A549 (cell line): ENCODE results near the gene MOV10. TPM values are rescaled to one million over a fixed set of nuclear protein-coding genes. Genes with fewer than 3 reads are reported as not detected.

ENCODE experiments used
- ATAC-seq, 2 experiments: fragments of 200-7000 bp in 1 of 2; fragments of >200 bp in 1 of 2; cut with Nextera tagmentation in 1 of 2; cut with Tn5 transposase in 1 of 2; 3 replicates each; pipeline versions ENCODE4 v1.8.0 to v1.9.1; 2018 to 2020; ENCODE audit warnings: mild to moderate bottlenecking in 1 of 2, moderate library complexity in 1 of 2
- CTCF ChIA-PET: fragments of 300-600 bp; sonication (Branson Sonifier 250); formaldehyde crosslinking; extraction: SDS; loops from one replicate; lab custom pipeline; 2021; ENCODE audit warnings: antibody characterized with exemption, inconsistent platforms; lab: Yijun Ruan, JAX
- POLR2A ChIA-PET: fragments of 350-600 bp; formaldehyde crosslinking; extraction: SDS; loops from one replicate; lab custom pipeline; 2021; ENCODE audit warnings: antibody characterized with exemption, inconsistent platforms; lab: Yijun Ruan, JAX
- DNase-seq, 2 experiments: peaks; one replicate each; pipeline versions ENCODE4 v3.0.0 to v3.0.0-alpha.2; 2011 to 2016; ENCODE audit warnings: low read depth in 1 of 2, low spot score in 1 of 2
- FAIRE-seq: peaks from 2 replicates; lab custom pipeline; 2011; peaks lifted over from hg19 to GRCh38; lab: Jason Lieb, UNC
- H3K27ac ChIP-seq, 2 experiments: fragments of >200 bp; sonication (Bioruptor Twin); formaldehyde crosslinking; 3 replicates each; pipeline ENCODE4 v1.5.1; 2016 to 2017
- H3K4me1 ChIP-seq: fragments of >200 bp; sonication (Bioruptor Twin); formaldehyde crosslinking; 3 replicates; pipeline ENCODE4 v1.6.1; 2016
- H3K4me2 ChIP-seq: fragments of >200 bp; sonication (Bioruptor Twin); formaldehyde crosslinking; 3 replicates; pipeline ENCODE4 v1.6.1; 2016
- H3K4me3 ChIP-seq: fragments of >200 bp; sonication (Bioruptor Twin); formaldehyde crosslinking; 3 replicates; pipeline ENCODE4 v1.5.1; 2016
- H3K9me3 ChIP-seq: fragments of >200 bp; sonication (Bioruptor Twin); formaldehyde crosslinking; 3 replicates; pipeline ENCODE4 v1.6.1; 2016
- BHLHE40 ChIP-seq: IDR thresholded peaks from 2 replicates; pipeline ENCODE4 v1.6.1; 2012; ENCODE audit warnings: low read depth, low read length, inconsistent platforms
- CBX8 ChIP-seq: fragments of 200-600 bp; sonication (generic); IDR thresholded peaks from 2 replicates; pipeline ENCODE4 v1.6.1; 2016
- EP300 ChIP-seq, 2 experiments: fragments of >200 bp; sonication (Bioruptor Twin); formaldehyde crosslinking; IDR thresholded peaks; 2 replicates in 1 of 2; 3 replicates in 1 of 2; pipeline ENCODE4 v1.6.1; 2016 to 2017
- ESRRA ChIP-seq: fragments of 150-350 bp; IDR thresholded peaks from 2 replicates; pipeline ENCODE4 v1.6.1; 2014; ENCODE audit warnings: mild to moderate bottlenecking, low read length, borderline replicate concordance
- FOSB ChIP-seq: fragments of 250-450 bp; sonication (Bioruptor Pico); IDR thresholded peaks from 2 replicates; pipeline ENCODE4 v1.5.0; 2020; ENCODE audit warnings: mild to moderate bottlenecking, moderate library complexity
- FOXS1 ChIP-seq: fragments of 250-450 bp; sonication (Bioruptor Pico); IDR thresholded peaks from 2 replicates; pipeline ENCODE4 v1.5.0; 2020; ENCODE audit warnings: mild to moderate bottlenecking, moderate library complexity
- GATA3 ChIP-seq: IDR thresholded peaks from 2 replicates; pipeline ENCODE4 v1.6.1; 2012; ENCODE audit warnings: borderline replicate concordance
- HDAC2 ChIP-seq: fragments of 200-600 bp; sonication (generic); IDR thresholded peaks from 2 replicates; pipeline ENCODE4 v1.6.1; 2016
- HES2 ChIP-seq: fragments of >200 bp; sonication (Bioruptor Twin); formaldehyde crosslinking; IDR thresholded peaks from 2 replicates; pipeline ENCODE4 v1.6.1; 2016
- HOXA7 ChIP-seq: fragments of 250-450 bp; sonication (Bioruptor Pico); IDR thresholded peaks from 2 replicates; pipeline ENCODE4 v1.5.0; 2020; ENCODE audit warnings: mild to moderate bottlenecking, moderate library complexity
- MAX ChIP-seq: IDR thresholded peaks from 2 replicates; pipeline ENCODE4 v1.6.1; 2012
- NR3C1 ChIP-seq: fragments of >200 bp; sonication (Bioruptor Twin); formaldehyde crosslinking; IDR thresholded peaks from 3 replicates; pipeline ENCODE4 v1.6.1; 2017
- PHF8 ChIP-seq: fragments of 200-600 bp; sonication (generic); IDR thresholded peaks from 2 replicates; pipeline ENCODE4 v1.6.1; 2016; ENCODE audit warnings: low read depth, mild to moderate bottlenecking, antibody characterized with exemption, moderate library complexity, borderline replicate concordance
- POLR2A ChIP-seq: IDR thresholded peaks from 2 replicates; pipeline ENCODE4 v1.6.1; 2012; ENCODE audit warnings: mild to moderate bottlenecking, low read length
- POLR2AphosphoS2 ChIP-seq: conservative IDR thresholded peaks from 2 replicates; pipeline ENCODE4 v1.6.1; 2012; ENCODE audit warnings: low read length, improper control_type of control experiment, inconsistent platforms
- RAD21 ChIP-seq, 2 experiments: fragments of >200 bp in 1 of 2; sonication (Bioruptor Twin) in 1 of 2; formaldehyde crosslinking in 1 of 2; IDR thresholded peaks in 1 of 2; conservative IDR thresholded peaks in 1 of 2; 2 replicates in 1 of 2; 3 replicates in 1 of 2; pipeline ENCODE4 v1.6.1; 2012 to 2018; ENCODE audit warnings: inconsistent platforms in 1 of 2
- REST ChIP-seq: fragments of 200-600 bp; sonication (generic); IDR thresholded peaks from 2 replicates; pipeline ENCODE4 v1.6.1; 2016; ENCODE audit warnings: antibody characterized with exemption, mild to moderate bottlenecking, moderate library complexity
- RNF2 ChIP-seq: fragments of 200-600 bp; sonication (generic); IDR thresholded peaks from 2 replicates; pipeline ENCODE4 v1.6.1; 2016; ENCODE audit warnings: low read depth, mild to moderate bottlenecking, antibody characterized with exemption, moderate library complexity, borderline replicate concordance
- TP53 ChIP-seq: fragments of 250-450 bp; sonication (Bioruptor Pico); IDR thresholded peaks from 2 replicates; pipeline ENCODE4 v1.5.0; 2021; ENCODE audit warnings: mild to moderate bottlenecking, moderate library complexity
- ZC3H11A ChIP-seq: fragments of 450-650 bp; IDR thresholded peaks from 2 replicates; pipeline ENCODE4 v1.6.1; 2014; ENCODE audit warnings: antibody characterized with exemption, mild to moderate bottlenecking
- ZFP36 ChIP-seq: fragments of 450-650 bp; IDR thresholded peaks from 2 replicates; pipeline ENCODE4 v1.6.1; 2014; ENCODE audit warnings: borderline replicate concordance; ENCODE audit not compliant: partially characterized antibody
- WGBS: methylation state at CpG from one replicate; pipeline ENCODE4 v1.1.6; 2017; ENCODE audit errors: missing lambda C conversion rate; 5-methylcytosine and 5-hydroxymethylcytosine counted together
- polyA plus RNA-seq, 4 experiments: library from polyadenylated mRNA; depleted of rRNA in 3 of 4; stranded (reverse); fragments of >200 nt; fragmentation: RNase III in 1 of 4; extraction: RNeasy Plus Mini Kit Qiagen cat#74134 plus additional on column Dnase treatment in 1 of 4; gene quantifications; 2 replicates in 3 of 4; 3 replicates in 1 of 4; pipeline ENCODE4 v1.2.3, GENCODE V29; 2011 to 2017
- TF ChIP-seq, protein P1 (sequence below): IDR thresholded peaks from 2 replicates; pipeline ENCODE4 v1.6.1; 2012; ENCODE audit warnings: low read depth, borderline replicate concordance

Gene MOV10
- polyA plus RNA-seq, 2 of the 4 experiments (the other 2 are of a cell fraction) = 27.3 to 37.3 TPM

DNA sequence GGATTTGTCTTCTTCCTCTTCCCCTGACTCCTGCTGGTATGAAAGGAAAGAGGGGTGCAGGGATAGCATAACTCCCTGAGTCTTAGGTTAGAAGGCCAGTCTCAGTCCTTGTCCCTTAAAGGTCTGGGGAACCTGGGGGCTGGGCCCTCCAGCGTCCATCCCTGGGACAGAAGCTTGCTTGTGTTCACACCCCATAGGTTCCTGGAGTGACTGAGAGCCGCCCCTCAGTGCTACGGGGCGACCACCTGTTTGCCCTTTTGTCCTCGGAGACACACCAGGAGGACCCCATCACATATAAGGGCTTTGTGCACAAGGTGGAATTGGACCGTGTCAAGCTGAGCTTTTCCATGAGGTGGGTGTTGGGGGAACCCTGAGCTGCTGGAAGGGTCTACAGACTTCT is 19.4 kb downstream of the MOV10 start:
- 100% methylated on average over 1 of the region's 6 CpGs for WGBS
- no peak overlapping the region for H3K4me3 ChIP-seq
- peaks cover 6% of the 10 kb centered on the region for H3K4me1 ChIP-seq
- ChIA-PET POLR2A (no interaction called here), CTCF (interaction anchor here (1.2 to 1.6 kb wide), 3 partner anchors 19 to 303 kb away, joined by 3 to 5 read pairs (median 4); partner anchors contain the start of gene MOV10)
- no peak for DNase-seq
- no peaks in the 10 kb centered on the region for H3K9me3 ChIP-seq
- no peak for ATAC-seq
- no peak overlapping the region for H3K27ac ChIP-seq
- FAIRE-seq = no peak
- no peak for TF ChIP-seq RNF2
- TF ChIP-seq TP53 (CRISPR knock-in tag) = no peak
- no peak overlapping the region for H3K4me2 ChIP-seq

DNA sequence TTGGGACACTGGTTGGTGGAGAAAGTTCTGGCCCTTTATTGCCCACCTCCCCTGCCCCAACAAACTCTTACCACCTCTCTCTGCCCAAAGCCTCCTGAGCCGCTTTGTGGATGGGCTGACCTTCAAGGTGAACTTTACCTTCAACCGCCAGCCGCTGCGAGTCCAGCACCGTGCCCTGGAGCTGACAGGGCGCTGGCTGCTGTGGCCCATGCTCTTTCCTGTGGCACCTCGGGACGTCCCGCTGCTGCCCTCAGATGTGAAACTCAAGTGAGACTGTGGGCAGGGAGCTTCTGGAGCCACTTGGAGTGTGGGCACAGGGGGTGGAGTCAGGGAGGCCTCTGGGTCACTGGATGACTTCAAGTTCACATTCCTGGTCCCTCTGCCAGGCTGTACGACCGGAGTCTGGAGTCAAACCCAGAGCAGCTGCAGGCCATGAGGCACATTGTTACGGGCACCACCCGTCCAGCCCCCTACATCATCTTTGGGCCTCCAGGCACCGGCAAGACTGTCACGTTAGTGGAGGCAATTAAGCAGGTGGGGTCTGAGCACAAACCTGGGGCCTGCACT is 20.0 kb downstream of the MOV10 start:
- ATAC-seq = no peak
- 89% methylated on average over 11 of the region's 15 CpGs for WGBS
- Histone ChIP-seq H3K4me2 (no peak overlapping the region), H3K9me3 (no peaks in the 10 kb centered on the region), H3K27ac (no peak overlapping the region), H3K4me1 (peaks cover 12% of the 10 kb centered on the region), H3K4me3 (no peak overlapping the region)
- TF ChIP-seq RAD21 (conservative IDR thresholded peaks at IDR 0.05 in 1 of 2, IDR thresholded peaks at IDR 0.05 in 1 of 2) (no peak), EP300 (IDR thresholded peaks at IDR 0.05) (no peak), ZC3H11A (no peak), MAX (no peak), FOSB (CRISPR knock-in tag) (no peak), POLR2A (no peak), ESRRA (no peak), NR3C1 (no peak), FOXS1 (no peak), RNF2 (no peak), HOXA7 (CRISPR knock-in tag) (no peak), CBX8 (no peak), ZFP36 (no peak), POLR2AphosphoS2 (no peak), GATA3 (no peak)
- TF ChIP-seq, protein P1, sequence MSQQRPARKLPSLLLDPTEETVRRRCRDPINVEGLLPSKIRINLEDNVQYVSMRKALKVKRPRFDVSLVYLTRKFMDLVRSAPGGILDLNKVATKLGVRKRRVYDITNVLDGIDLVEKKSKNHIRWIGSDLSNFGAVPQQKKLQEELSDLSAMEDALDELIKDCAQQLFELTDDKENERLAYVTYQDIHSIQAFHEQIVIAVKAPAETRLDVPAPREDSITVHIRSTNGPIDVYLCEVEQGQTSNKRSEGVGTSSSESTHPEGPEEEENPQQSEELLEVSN = no peak
- CTCF ChIA-PET = interaction anchor here (1.2 to 1.6 kb wide), 3 partner anchors 20 to 304 kb away, joined by 3 to 5 read pairs (median 4); partner anchors contain the start of gene MOV10
- POLR2A ChIA-PET = no interaction called here
- no peak for FAIRE-seq
- no peak for DNase-seq

- peaks cover 21% of the 10 kb centered on the region for H3K4me1 ChIP-seq
- H3K27ac ChIP-seq = no peak overlapping the region
- ATAC-seq (no peak), DNase-seq (no peak), FAIRE-seq (no peak)
- TF ChIP-seq PHF8 = no peak
- no peak for TF ChIP-seq BHLHE40
- TF ChIP-seq NR3C1 = no peak
- no peak for TF ChIP-seq REST
- TF ChIP-seq HDAC2 = no peak
- no peak for TF ChIP-seq HES2
- H3K4me3 ChIP-seq = no peak overlapping the region
- no peaks in the 10 kb centered on the region for H3K9me3 ChIP-seq
- ChIA-PET POLR2A (interaction anchor here (1.1 kb wide), 1 partner anchor 10 kb away, joined by 3 read pairs; no protein-coding TSS in a partner anchor), CTCF (interaction anchor here (0.9 to 1.4 kb wide), 2 partner anchors 21 to 193 kb away, joined by 3 to 4 read pairs; no protein-coding TSS in a partner anchor)
- WGBS = 92% methylated on average over 7 of the region's 9 CpGs
- H3K4me2 ChIP-seq = no peak overlapping the region
Observed at GRCh38 chr1:112695276-112695675, 20.8 kb downstream of the MOV10 start.
